Activated CD4-positive, alpha-beta T cell treated with anti-CD3 and anti-CD28 coated beads, Interleukin-2, amount 10 ng/mL, durations not matched to agents 7 days and 5 days (primary cell): ENCODE results near the gene DCST1. TPM values are rescaled to one million over a fixed set of nuclear protein-coding genes. Genes with fewer than 3 reads are reported as not detected.

Experiments
- CTCF ChIA-PET: fragments of 350-600 bp; sonication (Branson Sonifier 250); formaldehyde crosslinking; loops from one replicate; lab custom pipeline; 2021; ENCODE audit warnings: antibody characterized with exemption; lab: Charles Lee
- POLR2A ChIA-PET: fragments of 350-600 bp; sonication (Branson Sonifier 250); formaldehyde crosslinking; loops from one replicate; lab custom pipeline; 2021; ENCODE audit warnings: antibody characterized with exemption; lab: Charles Lee
- DNase-seq: peaks from one replicate; pipeline ENCODE4 v3.0.0-alpha.2; 2020
- H3K27ac Mint-ChIP-seq: one replicate; pipeline ENCODE4 v1.8.0; 2021; ENCODE audit warnings: mild to moderate bottlenecking, moderate library complexity, mixed read lengths
- H3K27me3 Mint-ChIP-seq: one replicate; pipeline ENCODE4 v1.8.0; 2021; ENCODE audit warnings: mixed read lengths
- H3K36me3 Mint-ChIP-seq: one replicate; pipeline ENCODE4 v1.8.0; 2021; ENCODE audit warnings: low read depth, mixed read lengths
- H3K4me1 Mint-ChIP-seq: one replicate; pipeline ENCODE4 v1.8.0; 2021; ENCODE audit warnings: mixed read lengths
- H3K4me3 Mint-ChIP-seq: one replicate; pipeline ENCODE4 v1.8.0; 2021; ENCODE audit warnings: mild to moderate bottlenecking, moderate library complexity, mixed read lengths
- H3K9me3 Mint-ChIP-seq: one replicate; pipeline ENCODE4 v1.8.0; 2021; ENCODE audit warnings: mixed read lengths
- total RNA-seq, 2 experiments: library from RNA; stranded (reverse); gene quantifications; one replicate each; pipeline ENCODE4 v1.2.3, GENCODE V29; 2021

The DCST1 gene
- total RNA-seq, 2 experiments from 2014 or later = not detected

DNA sequence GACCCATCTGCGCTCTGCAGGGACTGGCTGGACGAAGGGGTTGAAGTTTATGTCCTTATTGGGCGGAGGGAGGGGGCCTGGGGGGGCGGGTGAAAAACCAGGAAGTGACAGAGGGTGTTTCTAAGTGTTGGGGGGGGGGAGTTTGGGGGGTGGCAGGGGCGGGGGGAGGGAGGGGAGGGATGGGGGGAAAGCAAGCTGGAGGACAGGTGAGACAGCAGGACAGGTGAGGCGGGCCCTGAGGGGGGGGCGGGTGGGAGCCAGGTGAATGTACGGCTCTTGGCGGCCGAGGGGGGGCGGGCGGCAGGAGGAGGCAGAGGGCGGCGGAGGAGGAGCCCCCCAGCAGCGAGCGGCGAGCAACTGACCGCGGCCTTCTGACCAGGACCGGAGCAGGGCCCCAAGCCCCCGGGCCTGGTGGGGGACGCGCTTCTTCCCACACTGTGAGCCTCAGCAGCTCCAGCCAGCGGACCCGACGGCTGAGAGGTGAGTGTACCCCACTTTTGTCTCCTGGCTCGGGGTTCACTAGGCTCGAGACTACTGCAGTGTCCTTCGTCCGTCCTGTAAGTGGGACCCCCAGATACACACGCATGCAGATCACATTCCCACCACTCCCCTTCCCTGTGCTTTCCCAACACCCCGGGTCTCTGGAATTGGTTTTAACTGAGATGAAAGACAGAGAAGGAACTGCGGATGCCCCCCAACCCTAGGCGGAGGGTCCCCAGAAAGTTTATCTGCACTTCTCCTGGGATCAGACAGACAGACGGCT is 31.0 kb upstream of the DCST1 start, which contains the start of gene ZBTB7B:
TSS of gene ZBTB7B (plus strand) at position 339 of the 763 bp plus-strand sequence. CDS start 11,859 bp downstream, outside the sequence.
- Mint-ChIP-seq H3K9me3 (no peaks in the 10 kb centered on the region), H3K36me3 (peaks cover 15% of the 10 kb centered on the region), H3K27me3 (no peaks in the 10 kb centered on the region)

DNA sequence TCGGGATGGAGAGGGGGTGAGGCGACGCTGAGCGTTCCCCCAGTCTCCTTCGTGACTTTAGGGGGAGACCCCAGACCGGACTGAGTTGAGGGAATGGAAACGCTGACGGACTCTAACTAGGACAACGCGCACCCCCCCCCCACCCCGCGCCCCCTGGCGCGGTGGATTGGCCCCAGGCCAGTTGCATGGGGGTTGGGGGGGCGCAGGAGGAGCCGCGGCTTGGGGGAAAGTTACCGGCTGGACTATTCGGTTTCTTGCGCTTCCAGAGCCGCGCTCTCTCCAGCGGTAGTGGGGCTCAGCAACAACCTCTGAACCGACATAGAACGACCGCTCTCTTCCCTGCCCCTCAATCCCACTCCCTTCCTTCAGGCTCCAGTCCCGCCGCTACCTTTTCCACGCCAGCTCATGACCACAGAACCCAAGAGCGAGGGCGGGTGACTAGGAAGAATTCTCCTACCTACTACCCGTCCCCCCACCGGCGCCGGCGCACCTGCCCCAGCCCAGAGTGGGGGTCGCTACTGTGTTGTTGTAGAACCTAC is 30.3 kb upstream of the DCST1 start:
- Mint-ChIP-seq H3K9me3 (no peaks in the 10 kb centered on the region), H3K4me3 (peak overlapping the region; percentile 96), H3K36me3 (peaks cover 15% of the 10 kb centered on the region), H3K27me3 (no peaks in the 10 kb centered on the region), H3K4me1 (peaks cover 58% of the 10 kb centered on the region), H3K27ac (peak overlapping the region; percentile 93)
- POLR2A ChIA-PET = no interaction called here
- CTCF ChIA-PET = interaction anchor here (1.7 to 13.0 kb wide), 2 partner anchors 11 to 67 kb away, joined by 4 to 184 read pairs; partner anchors contain the start of gene PMVK
- no peak for DNase-seq

More for the DNA sequence above, 31.0 kb upstream of the DCST1 start, which contains the start of gene ZBTB7B:
- peaks cover 61% of the 10 kb centered on the region for H3K4me1 Mint-ChIP-seq
- peak within 1 kb of the TSS; percentile 96 for H3K4me3 Mint-ChIP-seq
- CTCF ChIA-PET = interaction anchor here (1.7 to 13.0 kb wide), 2 partner anchors 12 to 66 kb away, joined by 4 to 184 read pairs; partner anchors contain the start of gene PMVK
- POLR2A ChIA-PET = no interaction called here
- H3K27ac Mint-ChIP-seq = peak within 1 kb of the TSS; percentile 96
- DNase-seq = no peak

DNA sequence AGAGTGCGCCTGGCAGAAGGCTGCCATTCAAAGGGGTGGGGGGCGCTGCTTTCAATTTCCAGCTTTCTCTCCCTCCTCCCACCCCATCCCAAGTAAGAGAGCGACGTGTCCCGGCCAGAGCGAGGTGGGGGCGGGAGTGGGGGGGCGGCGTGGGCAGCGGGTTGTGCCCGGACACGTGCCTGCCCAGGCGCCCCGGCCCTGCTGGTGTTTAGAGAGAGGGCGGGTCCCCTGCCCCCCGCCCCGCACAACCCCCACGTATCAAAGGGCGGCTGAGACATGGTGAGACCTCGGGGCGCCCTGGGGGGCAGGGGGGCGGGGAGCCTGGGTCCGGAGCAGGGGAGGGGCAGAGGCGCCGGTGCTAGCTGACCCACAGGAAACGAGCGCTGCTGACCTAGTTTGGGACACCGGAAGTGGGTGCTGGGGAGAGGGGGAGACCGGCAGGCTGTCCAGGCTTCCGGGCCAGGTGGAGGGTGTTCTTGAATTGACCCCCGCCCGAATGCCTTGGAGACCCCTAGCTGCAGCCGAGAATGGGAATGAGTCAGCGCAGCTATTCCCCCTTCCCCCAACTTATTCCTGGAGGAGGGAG is 29.8 kb upstream of the DCST1 start:
- Mint-ChIP-seq H3K9me3 (no peaks in the 10 kb centered on the region), H3K27me3 (no peaks in the 10 kb centered on the region), H3K4me3 (peak overlapping the region; percentile 96), H3K27ac (peak overlapping the region; percentile 93), H3K4me1 (peaks cover 57% of the 10 kb centered on the region), H3K36me3 (peaks cover 18% of the 10 kb centered on the region)
- ChIA-PET POLR2A (no interaction called here), CTCF (interaction anchor here (0.8 to 13.0 kb wide), 3 partner anchors 11 to 68 kb away, joined by 3 to 184 read pairs (median 4); partner anchors contain the start of genes FLAD1 and PMVK)
- DNase-seq = no peak

DNA sequence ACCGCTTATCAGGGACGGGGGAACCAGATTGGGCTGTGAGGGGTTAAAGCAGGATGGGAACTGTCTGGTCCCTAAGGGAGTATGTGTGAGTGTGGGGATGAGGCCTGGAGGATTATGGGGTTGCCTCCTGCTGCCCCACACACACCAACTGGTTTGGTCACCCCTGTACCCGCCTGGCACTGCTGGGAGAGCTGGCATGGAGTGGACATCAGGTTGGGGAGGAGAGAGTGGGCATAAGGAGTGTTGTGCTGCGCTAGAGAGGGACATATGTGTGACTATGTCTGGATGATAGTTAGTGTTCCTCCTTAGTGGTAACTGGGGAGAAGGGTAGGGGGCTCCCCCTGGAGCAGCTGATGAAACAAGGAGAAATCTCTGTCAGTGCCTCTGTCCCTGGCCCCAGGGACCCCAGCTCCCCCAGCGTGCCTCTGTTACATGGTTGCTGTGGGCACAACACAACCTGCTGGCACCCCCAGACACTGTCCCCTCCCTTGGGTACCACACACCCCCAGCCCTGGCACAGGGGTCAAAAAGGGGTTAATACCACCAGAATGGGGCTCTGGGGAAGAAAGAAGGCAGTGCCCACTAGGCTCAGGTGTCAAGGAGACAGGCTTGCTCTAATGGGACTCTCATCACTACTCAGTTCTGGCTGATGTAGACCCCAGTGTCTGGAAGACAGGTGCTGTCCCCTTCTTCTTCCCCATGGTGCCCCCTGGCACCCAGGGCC is 29.1 kb upstream of the DCST1 start:
- peak overlapping the region; percentile 91 for H3K27ac Mint-ChIP-seq
- H3K4me1 Mint-ChIP-seq = peaks cover 53% of the 10 kb centered on the region
- no peaks in the 10 kb centered on the region for H3K9me3 Mint-ChIP-seq
- H3K27me3 Mint-ChIP-seq = no peaks in the 10 kb centered on the region
- H3K4me3 Mint-ChIP-seq = peak overlapping the region; percentile 96
- peaks cover 21% of the 10 kb centered on the region for H3K36me3 Mint-ChIP-seq
- POLR2A ChIA-PET = no interaction called here
- DNase-seq = no peak
- CTCF ChIA-PET = interaction anchor here (0.8 to 13.0 kb wide), 4 partner anchors 10 to 68 kb away, joined by 3 to 184 read pairs (median 4); partner anchors contain the start of genes FLAD1 and PMVK

DNA sequence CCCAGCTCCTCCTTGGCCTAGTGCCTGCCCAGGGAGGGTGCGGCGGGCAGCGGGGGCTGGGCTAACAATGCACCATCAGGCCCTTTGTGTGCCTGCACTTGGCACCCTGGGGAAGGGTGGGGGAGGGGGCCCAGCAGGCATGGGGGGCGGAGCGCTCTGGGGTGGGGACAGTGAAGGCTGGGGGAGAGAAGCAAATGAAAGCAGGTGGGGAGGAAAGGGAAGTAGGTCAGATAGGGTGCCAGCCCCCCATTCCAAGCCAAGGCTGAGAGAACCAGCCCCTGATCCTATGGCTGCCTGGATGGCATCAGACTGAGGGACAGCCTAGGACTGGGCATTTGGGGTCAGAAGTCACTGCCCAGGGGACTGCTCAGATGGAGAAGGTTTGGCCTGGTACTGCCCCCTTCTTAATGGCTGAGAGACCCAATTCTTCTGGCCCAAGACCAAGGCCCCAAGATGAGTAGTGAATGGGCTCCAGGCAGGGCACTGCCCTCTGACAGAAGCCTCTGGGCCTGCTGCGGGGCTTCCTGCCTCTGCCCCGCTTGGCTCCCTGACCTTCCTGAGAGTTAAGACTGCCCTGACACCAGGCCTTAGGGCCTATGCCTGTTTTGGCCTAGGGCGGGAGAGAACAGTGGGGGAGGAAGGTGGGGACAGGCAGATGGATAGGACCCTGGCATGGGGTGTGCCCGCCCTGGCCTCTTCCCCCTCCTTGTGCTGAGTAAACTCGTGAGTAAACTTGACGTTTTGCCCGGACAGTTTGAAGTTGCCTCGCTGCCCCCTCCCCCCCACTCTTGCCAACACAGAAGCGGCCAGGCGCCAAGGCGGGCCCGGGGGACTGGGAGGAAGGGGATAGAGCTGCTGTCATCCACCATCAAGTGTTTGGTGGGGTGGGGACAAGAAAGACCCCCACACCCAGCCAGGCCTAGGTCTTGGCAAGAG is 28.3 kb upstream of the DCST1 start:
- peaks cover 29% of the 10 kb centered on the region for H3K36me3 Mint-ChIP-seq
- H3K9me3 Mint-ChIP-seq = no peaks in the 10 kb centered on the region
- DNase-seq = no peak
- ChIA-PET CTCF (interaction anchor here (1.3 to 13.0 kb wide), 3 partner anchors 9 to 41 kb away, joined by 4 to 184 read pairs (median 46); no protein-coding TSS in a partner anchor), POLR2A (interaction anchor here (0.6 kb wide), 1 partner anchor 1015 kb away, joined by 3 read pairs; no protein-coding TSS in a partner anchor)
- peaks cover 46% of the 10 kb centered on the region for H3K4me1 Mint-ChIP-seq
- peak overlapping the region; percentile 65 for H3K4me3 Mint-ChIP-seq
- peak overlapping the region; percentile 91 for H3K27ac Mint-ChIP-seq
- no peaks in the 10 kb centered on the region for H3K27me3 Mint-ChIP-seq

DNA sequence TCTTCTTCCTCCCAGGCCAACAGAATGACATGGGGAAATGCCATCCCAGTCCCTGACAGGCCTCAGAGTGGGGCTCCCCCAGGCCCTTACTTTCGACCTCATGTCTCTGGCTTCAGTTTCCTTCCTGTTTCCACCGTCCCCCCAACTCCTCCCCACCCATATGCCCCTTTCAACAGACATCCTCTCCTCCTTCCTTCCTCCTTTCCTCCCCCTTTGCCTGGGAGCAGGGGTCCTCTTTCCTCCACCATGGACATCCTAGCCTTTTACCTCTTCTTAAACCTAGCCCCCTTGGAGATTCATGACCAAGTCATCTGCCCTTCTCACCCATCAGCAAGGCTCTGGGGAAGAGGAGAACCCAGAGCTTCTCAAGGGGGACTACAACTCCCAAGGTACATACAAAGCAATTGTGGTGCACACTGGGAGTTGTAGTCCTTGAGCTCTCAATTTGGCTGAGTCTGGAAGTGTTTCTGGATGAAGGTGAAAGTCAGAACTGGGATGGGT is 27.0 kb upstream of the DCST1 start:
- Mint-ChIP-seq H3K4me1 (peaks cover 55% of the 10 kb centered on the region), H3K9me3 (no peaks in the 10 kb centered on the region), H3K4me3 (peak overlapping the region; percentile 65), H3K27ac (peak overlapping the region; percentile 91), H3K36me3 (peaks cover 37% of the 10 kb centered on the region), H3K27me3 (no peaks in the 10 kb centered on the region)
- ChIA-PET CTCF (interaction anchor here (0.8 to 17.4 kb wide), 8 partner anchors 8 to 166 kb away, joined by 3 to 184 read pairs (median 3); partner anchors contain the start of genes KRTCAP2, LENEP and ZBTB7B), POLR2A (no interaction called here)
- DNase-seq = peak; percentile 62

DNA sequence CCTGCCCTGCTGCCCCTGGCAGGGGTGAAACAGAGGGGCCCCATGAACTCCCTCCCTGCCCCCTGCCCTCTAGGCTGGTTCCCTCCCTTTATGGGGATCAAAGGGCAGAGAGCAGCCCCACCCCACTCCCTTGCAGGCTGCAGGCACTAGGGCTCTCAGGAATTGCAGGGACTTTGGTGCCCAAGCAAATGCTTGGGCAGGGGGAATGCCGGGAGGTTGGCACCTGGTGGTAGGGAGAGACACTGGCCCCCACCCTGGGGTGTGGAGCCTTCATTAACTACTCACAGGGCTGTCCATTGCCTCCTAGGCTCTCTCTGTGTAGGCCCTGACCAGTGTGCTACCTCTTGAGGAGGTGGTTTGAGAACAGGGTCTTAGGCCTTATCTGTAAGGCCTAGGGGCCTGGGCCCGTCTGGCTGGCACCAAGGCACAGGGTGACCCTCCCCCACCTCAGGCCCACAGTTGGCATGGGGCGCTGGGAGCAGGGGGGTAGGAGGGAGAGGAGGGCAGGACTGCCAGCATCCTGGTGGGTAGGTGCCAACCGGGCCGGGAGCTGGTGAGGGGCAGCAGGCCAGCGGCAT is 26.3 kb upstream of the DCST1 start:
- H3K4me1 Mint-ChIP-seq = peaks cover 61% of the 10 kb centered on the region
- H3K27ac Mint-ChIP-seq = peak overlapping the region; percentile 92
- H3K4me3 Mint-ChIP-seq = peak overlapping the region; percentile 99
- no peaks in the 10 kb centered on the region for H3K27me3 Mint-ChIP-seq
- DNase-seq = no peak
- ChIA-PET CTCF (interaction anchor here (0.8 to 17.4 kb wide), 12 partner anchors 9 to 165 kb away, joined by 3 to 184 read pairs (median 3); partner anchors contain the start of genes KRTCAP2, LENEP, PYGO2 and ZBTB7B), POLR2A (no interaction called here)
- no peaks in the 10 kb centered on the region for H3K9me3 Mint-ChIP-seq
- peaks cover 41% of the 10 kb centered on the region for H3K36me3 Mint-ChIP-seq

DNA sequence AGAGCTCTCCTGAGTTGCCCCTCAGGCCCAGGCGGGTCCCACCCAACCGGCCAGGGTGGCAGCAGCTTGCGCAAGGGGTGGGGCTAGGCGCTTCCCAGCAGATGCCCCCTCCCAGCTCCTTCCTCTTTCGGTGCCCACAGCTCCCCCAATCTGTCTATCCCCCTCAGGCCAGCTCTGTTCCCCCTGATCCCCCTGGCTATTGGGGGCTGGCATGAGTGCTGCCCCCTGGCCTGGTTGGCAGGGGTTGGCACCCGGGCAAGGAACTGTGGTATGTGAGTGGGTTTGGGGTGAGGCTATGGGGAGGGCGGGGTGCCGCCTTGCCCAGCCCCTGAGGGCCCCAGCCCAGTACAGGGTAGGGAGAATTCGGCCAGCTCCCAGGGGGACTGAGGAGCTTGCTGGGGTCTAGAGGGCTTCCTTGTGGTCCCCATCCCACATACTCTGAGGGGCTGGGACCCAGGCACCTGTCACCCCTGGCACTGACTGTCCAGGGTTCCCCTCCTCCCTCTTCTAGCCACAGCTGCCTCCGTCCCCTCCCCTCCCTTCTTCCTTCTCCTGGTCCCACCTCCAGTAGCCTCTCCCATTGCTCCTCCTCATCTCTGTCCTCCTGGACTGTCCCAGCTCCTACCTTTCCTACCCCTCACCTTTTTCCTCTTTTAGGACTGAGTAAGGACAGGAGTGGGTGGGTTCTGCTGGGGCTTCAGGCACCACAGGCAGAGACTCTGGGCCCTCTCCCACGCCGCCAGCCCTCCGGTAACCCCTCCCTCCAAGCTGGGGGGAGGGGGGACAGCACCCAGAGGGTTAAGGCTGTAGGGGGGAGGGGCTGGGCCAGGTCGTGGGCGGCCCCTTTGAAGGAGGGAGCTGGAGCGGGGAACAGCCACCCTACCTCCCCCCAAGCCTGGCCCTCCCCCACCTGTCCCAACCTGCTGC is 25.3 kb upstream of the DCST1 start:
- Mint-ChIP-seq H3K4me1 (peaks cover 70% of the 10 kb centered on the region), H3K9me3 (no peaks in the 10 kb centered on the region), H3K36me3 (peaks cover 47% of the 10 kb centered on the region), H3K4me3 (peak overlapping the region; percentile 99), H3K27me3 (no peaks in the 10 kb centered on the region), H3K27ac (peak overlapping the region; percentile 92)
- POLR2A ChIA-PET = no interaction called here
- CTCF ChIA-PET = interaction anchor here (0.7 to 17.4 kb wide), 11 partner anchors 9 to 673 kb away, joined by 3 to 184 read pairs (median 3); partner anchors contain the start of genes ADAM15, FLAD1, LENEP and PYGO2
- DNase-seq = peak; percentile 79

DNA sequence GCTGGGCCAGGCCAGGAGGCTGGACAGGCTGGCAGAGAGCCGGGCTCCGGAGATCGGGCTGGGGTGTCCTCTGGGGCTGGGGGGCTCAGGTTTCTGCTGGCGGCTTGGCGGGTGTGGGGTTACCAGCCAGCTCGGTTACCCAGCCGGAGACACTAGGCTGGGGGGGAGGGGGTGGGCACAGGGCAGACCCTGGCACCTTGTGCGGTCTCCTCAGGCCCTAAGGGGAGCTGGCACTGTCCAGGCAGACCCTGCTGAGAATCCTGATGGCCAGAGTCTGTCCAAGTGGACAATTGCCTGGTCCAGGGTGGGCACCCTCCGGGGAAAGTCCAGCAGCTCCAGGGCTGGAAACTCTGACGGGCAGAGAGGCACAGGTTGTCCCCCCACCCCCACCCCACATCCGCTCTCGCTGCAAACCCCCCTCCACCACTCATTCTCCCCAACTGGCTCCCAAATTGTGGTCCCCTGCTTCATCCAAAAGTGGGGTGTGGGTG is 24.4 kb upstream of the DCST1 start:
- Mint-ChIP-seq H3K4me3 (peak overlapping the region; percentile 99), H3K36me3 (peaks cover 52% of the 10 kb centered on the region), H3K9me3 (no peaks in the 10 kb centered on the region), H3K27me3 (no peaks in the 10 kb centered on the region), H3K4me1 (peaks cover 72% of the 10 kb centered on the region), H3K27ac (peak overlapping the region; percentile 92)
- POLR2A ChIA-PET = no interaction called here
- CTCF ChIA-PET = interaction anchor here (1.0 to 17.4 kb wide), 4 partner anchors 8 to 76 kb away, joined by 3 to 184 read pairs (median 28); partner anchors contain the start of genes ADAM15, LENEP and ZBTB7B
- DNase-seq = no peak

DNA sequence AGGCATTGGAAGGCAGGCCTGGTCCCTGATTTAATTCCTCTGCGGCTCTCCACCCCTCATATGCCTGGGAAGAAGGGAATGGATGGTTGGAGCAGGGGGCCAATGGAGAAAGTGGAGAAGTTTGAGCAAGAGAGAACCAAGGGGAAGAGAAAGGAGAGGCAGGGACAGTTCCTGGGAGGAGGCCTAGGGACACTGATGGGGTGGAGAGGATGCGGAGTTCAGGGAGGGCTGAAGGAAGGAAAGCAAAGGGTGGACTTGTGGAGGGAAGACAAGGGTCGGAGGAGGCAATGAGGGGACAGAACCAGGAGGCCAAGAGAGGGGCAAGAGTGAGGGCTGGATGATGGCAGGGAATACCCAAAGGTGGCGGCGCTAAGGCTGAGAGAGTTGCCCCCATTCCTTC is 23.9 kb upstream of the DCST1 start:
- ChIA-PET POLR2A (no interaction called here), CTCF (interaction anchor here (2.8 to 17.4 kb wide), 4 partner anchors 8 to 75 kb away, joined by 9 to 222 read pairs (median 115); partner anchors contain the start of genes DCST1, DCST2, LENEP and ZBTB7B)
- DNase-seq = no peak
- H3K9me3 Mint-ChIP-seq = no peaks in the 10 kb centered on the region
- peak overlapping the region; percentile 99 for H3K4me3 Mint-ChIP-seq
- peak overlapping the region; percentile 92 for H3K27ac Mint-ChIP-seq
- H3K4me1 Mint-ChIP-seq = peaks cover 72% of the 10 kb centered on the region
- H3K36me3 Mint-ChIP-seq = peaks cover 53% of the 10 kb centered on the region
- H3K27me3 Mint-ChIP-seq = no peaks in the 10 kb centered on the region
